ENCODE results near the gene EIF2S2.

EIF2S2 gene

GRCh38 chr20:34095825-34096224, 16.2 kb downstream of the EIF2S2 start:
- TF ChIP-seq, protein P1, sequence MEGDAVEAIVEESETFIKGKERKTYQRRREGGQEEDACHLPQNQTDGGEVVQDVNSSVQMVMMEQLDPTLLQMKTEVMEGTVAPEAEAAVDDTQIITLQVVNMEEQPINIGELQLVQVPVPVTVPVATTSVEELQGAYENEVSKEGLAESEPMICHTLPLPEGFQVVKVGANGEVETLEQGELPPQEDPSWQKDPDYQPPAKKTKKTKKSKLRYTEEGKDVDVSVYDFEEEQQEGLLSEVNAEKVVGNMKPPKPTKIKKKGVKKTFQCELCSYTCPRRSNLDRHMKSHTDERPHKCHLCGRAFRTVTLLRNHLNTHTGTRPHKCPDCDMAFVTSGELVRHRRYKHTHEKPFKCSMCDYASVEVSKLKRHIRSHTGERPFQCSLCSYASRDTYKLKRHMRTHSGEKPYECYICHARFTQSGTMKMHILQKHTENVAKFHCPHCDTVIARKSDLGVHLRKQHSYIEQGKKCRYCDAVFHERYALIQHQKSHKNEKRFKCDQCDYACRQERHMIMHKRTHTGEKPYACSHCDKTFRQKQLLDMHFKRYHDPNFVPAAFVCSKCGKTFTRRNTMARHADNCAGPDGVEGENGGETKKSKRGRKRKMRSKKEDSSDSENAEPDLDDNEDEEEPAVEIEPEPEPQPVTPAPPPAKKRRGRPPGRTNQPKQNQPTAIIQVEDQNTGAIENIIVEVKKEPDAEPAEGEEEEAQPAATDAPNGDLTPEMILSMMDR (IDR thresholded peaks at IDR 0.05; ENCODE audit: low read depth, low read length, missing control alignments), result no peak
- no peak overlapping the region for H3K4me3 ChIP-seq (replicated peaks; ENCODE audit: low read depth, low read length)
- DNase-seq (ENCODE audit: extremely low read depth, low read depth), result no peak

DNA sequence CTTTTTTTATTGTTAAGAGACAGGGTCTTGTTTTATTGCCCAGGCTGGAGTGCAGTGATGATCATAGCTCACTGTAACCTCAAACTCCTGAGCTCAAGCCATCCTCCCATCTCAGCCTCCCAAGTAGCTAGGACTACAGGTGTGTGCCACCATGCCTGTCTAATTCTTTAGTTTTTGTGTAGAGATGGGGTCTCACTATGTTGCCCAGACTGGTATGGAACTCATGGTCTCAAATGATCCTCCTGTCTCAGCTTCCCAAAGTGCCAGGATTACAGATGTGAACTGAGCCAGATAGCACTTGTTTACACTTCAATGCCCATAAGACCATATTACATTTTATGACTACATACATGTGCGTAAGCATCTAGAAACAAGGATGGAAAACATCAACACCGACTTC, 18.1 kb downstream of the EIF2S2 start:
- no peak overlapping the region for H3K4me3 ChIP-seq (replicated peaks; ENCODE audit: low read depth, low read length)
- TF ChIP-seq, protein P1 (IDR thresholded peaks at IDR 0.05; ENCODE audit: low read depth, low read length, missing control alignments), result no peak

GRCh38 chr20:34091637-34092200, 20.3 kb downstream of the EIF2S2 start:
- no peak for DNase-seq (ENCODE audit: extremely low read depth, low read depth)
- TF ChIP-seq, protein P1 (IDR thresholded peaks at IDR 0.05; ENCODE audit: low read depth, low read length, missing control alignments), result no peak
- no peak overlapping the region for H3K4me3 ChIP-seq (replicated peaks; ENCODE audit: low read depth, low read length)

More for the DNA sequence above, 18.1 kb downstream of the EIF2S2 start:
- DNase-seq (ENCODE audit: extremely low read depth, low read depth), result no peak

- TF ChIP-seq, protein P1 (IDR thresholded peaks at IDR 0.05; ENCODE audit: low read depth, low read length, missing control alignments), result no peak
- DNase-seq (ENCODE audit: extremely low read depth, low read depth), result no peak
- no peak overlapping the region for H3K4me3 ChIP-seq (replicated peaks; ENCODE audit: low read depth, low read length)
Observed at GRCh38 chr20:34090645-34091044, 21.4 kb downstream of the EIF2S2 start.

DNA sequence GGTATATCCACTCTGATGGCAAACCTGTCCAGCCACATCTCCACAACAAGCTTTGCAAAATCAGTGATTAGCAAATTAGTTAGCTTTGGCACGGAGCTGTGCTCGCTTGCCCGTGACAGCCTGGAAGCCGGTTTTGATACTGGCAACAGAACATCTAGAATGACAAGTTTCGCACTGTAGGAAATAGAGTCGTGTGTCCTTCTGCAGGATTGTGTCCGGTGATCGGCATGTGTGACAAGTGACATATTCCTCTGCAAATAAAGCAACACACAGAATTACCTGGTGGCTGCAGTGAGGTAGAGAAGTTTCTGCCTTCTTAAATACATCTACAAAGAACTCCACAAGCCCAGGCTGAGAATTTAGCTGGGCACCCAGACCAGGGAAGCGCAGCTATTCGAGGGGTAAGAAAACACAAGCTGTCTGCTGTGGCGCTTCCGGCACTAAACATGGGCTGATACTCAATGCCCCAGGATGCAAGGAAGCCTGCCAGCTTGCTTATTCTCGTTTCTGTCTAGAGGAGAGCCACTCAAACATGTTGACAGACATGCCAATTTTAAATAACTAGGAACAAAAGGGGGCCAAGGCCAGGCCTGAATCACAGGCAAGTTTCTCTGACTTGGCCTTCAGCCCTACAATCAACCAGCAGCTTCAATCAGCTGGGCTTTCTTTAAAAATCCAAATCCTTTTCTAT, 22.2 kb downstream of the EIF2S2 start:
- DNase-seq (ENCODE audit: extremely low read depth, low read depth), result no peak
- TF ChIP-seq, protein P1 (IDR thresholded peaks at IDR 0.05; ENCODE audit: low read depth, low read length, missing control alignments), result no peak

DNA sequence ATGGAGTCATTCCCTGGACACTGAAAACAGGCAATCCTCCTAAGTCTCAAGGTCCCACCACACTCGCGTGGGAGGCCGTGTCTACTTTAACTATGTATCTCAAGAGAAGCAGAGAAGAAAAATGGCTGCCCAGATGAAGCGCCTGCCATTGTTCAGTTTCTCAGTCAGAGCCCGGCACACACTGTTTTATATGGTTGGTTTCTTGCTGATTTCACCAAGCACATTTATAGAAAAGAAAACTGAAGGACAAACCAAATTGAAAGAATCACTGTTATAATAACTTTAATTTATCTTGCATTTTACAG, 22.9 kb downstream of the EIF2S2 start:
- H3K4me3 ChIP-seq (replicated peaks; ENCODE audit: low read depth, low read length), result no peak overlapping the region
- DNase-seq (ENCODE audit: extremely low read depth, low read depth), result no peak
- TF ChIP-seq, protein P1 (IDR thresholded peaks at IDR 0.05; ENCODE audit: low read depth, low read length, missing control alignments), result no peak

More for the DNA sequence above, 22.2 kb downstream of the EIF2S2 start:
- H3K4me3 ChIP-seq (replicated peaks; ENCODE audit: low read depth, low read length), result no peak overlapping the region
